Esophagus squamous epithelium (tissue), 4 donors: ENCODE measurements around the gene CAMP.

ENCODE experiments used
- CTCF ChIP-seq, 6 experiments: fragments of 450-650 bp in 4 of 6; fragments of 200-600 bp in 2 of 6; sonication (generic) in 2 of 6; IDR thresholded peaks; one replicate each; pipeline ENCODE4 v1.5.1; 2016 to 2019; ENCODE audit warnings: antibody characterized with exemption in 6 of 6, mild to moderate bottlenecking in 4 of 6, moderate library complexity in 4 of 6
- POLR2A ChIP-seq, 4 donors: fragments of 450-650 bp; IDR thresholded peaks; one replicate each; pipeline ENCODE4 v1.6.1; 2017; ENCODE audit warnings: antibody characterized with exemption in 4 of 4, mild to moderate bottlenecking in 4 of 4, moderate library complexity in 3 of 4

- TF ChIP-seq CTCF (IDR thresholded peaks at IDR 0.05) (no peak), POLR2A (IDR thresholded peaks at IDR 0.05) (no peak)
These were observed 42.6 kb upstream of the CAMP start for GRCh38 chr3:48180531-48181253.
